Measurements from ENCODE around the gene CCDC87.

GRCh38 chr11:66563832-66564231 lies 29.0 kb downstream of the CCDC87 start:
- TF ChIP-seq CTCF (IDR thresholded peaks at IDR 0.05) (no peak), POLR2A (IDR thresholded peaks at IDR 0.05) (no peak), EP300 (IDR thresholded peaks at IDR 0.05) (no peak)

All from ovary (tissue), 3 donors.